SK-N-SH (cell line): ENCODE results near the gene KRTAP27-1. TPM values are rescaled to one million over a fixed set of nuclear protein-coding genes. Genes with fewer than 3 reads are reported as not detected.

Source experiments
- CTCF ChIA-PET: fragments of 300-600, 350-600 bp; formaldehyde crosslinking; extraction: SDS; loops from one replicate; lab custom pipeline; 2021; lab: Yijun Ruan, JAX
- POLR2A ChIA-PET: fragments of 350-600 bp; sonication (Branson Sonifier 250); formaldehyde crosslinking; extraction: SDS; loops from one replicate; lab custom pipeline; 2020; ENCODE audit warnings: antibody characterized with exemption, inconsistent platforms; lab: Yijun Ruan, JAX
- DNase-seq: peaks from one replicate; pipeline ENCODE4 v3.0.0; 2012
- H2AFZ ChIP-seq: fragments of 200-600 bp; sonication (generic); 2 replicates; pipeline ENCODE4 v1.8.1; 2016; ENCODE audit warnings: antibody characterized with exemption, mild to moderate bottlenecking, low read depth
- H3F3A ChIP-seq: fragments of 200-600 bp; sonication (generic); replicated peaks from 2 replicates; pipeline ENCODE3; 2016; ENCODE audit warnings: antibody characterized with exemption, mild to moderate bottlenecking; ENCODE audit not compliant: insufficient read depth
- H3K27ac ChIP-seq, 2 experiments: fragments of 200-500 bp in 1 of 2; fragments of 200-600 bp in 1 of 2; sonication (Bioruptor generic) in 1 of 2; sonication (generic), shearing (Covaris generic) in 1 of 2; 2 replicates each; pipeline versions ENCODE4 v1.5.1 to v1.6.1; 2014 to 2016; ENCODE audit warnings: low read depth in 2 of 2, inconsistent platforms in 1 of 2, low read length in 1 of 2, mild to moderate bottlenecking in 1 of 2, mixed read lengths in 1 of 2
- H3K27me3 ChIP-seq: fragments of 200-600 bp; sonication (generic), shearing (Covaris generic); 2 replicates; pipeline ENCODE4 v1.6.1; 2016; ENCODE audit warnings: mixed run types; ENCODE audit not compliant: insufficient read depth
- H3K36me3 ChIP-seq, 2 experiments: fragments of 200-500 bp in 1 of 2; fragments of 200-600 bp in 1 of 2; sonication (Bioruptor generic) in 1 of 2; sonication (generic) in 1 of 2; replicated peaks in 1 of 2; 2 replicates each; pipeline versions ENCODE3 to v1.5.1; 2014 to 2016; ENCODE audit warnings: low read length in 1 of 2, mild to moderate bottlenecking in 1 of 2; ENCODE audit not compliant: insufficient read depth in 2 of 2, control insufficient read depth in 1 of 2
- H3K4me1 ChIP-seq, 2 experiments: fragments of 200-500 bp in 1 of 2; fragments of 200-600 bp in 1 of 2; sonication (Bioruptor generic) in 1 of 2; sonication (generic), shearing (Covaris generic) in 1 of 2; 2 replicates each; pipeline versions ENCODE4 v1.5.1 to v1.6.1; 2014 to 2016; ENCODE audit warnings: low read depth in 1 of 2, low read length in 1 of 2, mixed run types in 1 of 2; ENCODE audit not compliant: insufficient read depth in 2 of 2, control insufficient read depth in 1 of 2
- H3K4me2 ChIP-seq: fragments of 200-600 bp; sonication (generic), shearing (Covaris generic); 2 replicates; pipeline ENCODE4 v1.6.1; 2017; ENCODE audit warnings: mixed run types
- H3K4me3 ChIP-seq, 2 experiments: fragments of 200-500 bp in 1 of 2; fragments of 200-600 bp in 1 of 2; sonication (Bioruptor generic) in 1 of 2; sonication (generic), shearing (Covaris generic) in 1 of 2; 2 replicates each; pipeline versions ENCODE4 v1.5.1 to v1.8.1; 2014 to 2016; ENCODE audit warnings: low read depth in 2 of 2, inconsistent platforms in 1 of 2, low read length in 1 of 2, mild to moderate bottlenecking in 1 of 2, mixed read lengths in 1 of 2, moderate library complexity in 1 of 2
- H3K79me2 ChIP-seq: fragments of 200-600 bp; sonication (generic); 2 replicates; pipeline ENCODE4 v1.8.1; 2017; ENCODE audit warnings: mild to moderate bottlenecking; ENCODE audit not compliant: insufficient read depth
- H3K9ac ChIP-seq: fragments of 200-600 bp; sonication (generic); 2 replicates; pipeline ENCODE4 v1.6.1; 2017; ENCODE audit warnings: mixed run types
- H3K9me2 ChIP-seq: fragments of 200-600 bp; sonication (generic); 2 replicates; pipeline ENCODE4 v1.6.1; 2017; ENCODE audit warnings: mixed run types
- H3K9me3 ChIP-seq: fragments of 200-600 bp; sonication (generic); 2 replicates; pipeline ENCODE4 v1.6.1; 2017; ENCODE audit warnings: mixed run types, mild to moderate bottlenecking, moderate library complexity
- H4K20me1 ChIP-seq: fragments of 200-600 bp; sonication (generic); 2 replicates; pipeline ENCODE4 v1.6.1; 2017; ENCODE audit warnings: mild to moderate bottlenecking, mixed run types; ENCODE audit not compliant: insufficient read depth
- EP300 ChIP-seq, 2 experiments: IDR thresholded peaks; 2 replicates each; pipeline versions ENCODE4 v1.4.0 to v1.6.1; 2012; ENCODE audit warnings: borderline replicate concordance in 1 of 2, low read depth in 1 of 2, low read length in 1 of 2
- FOSL2 ChIP-seq: IDR thresholded peaks from 2 replicates; pipeline ENCODE4 v1.4.0; 2012; ENCODE audit warnings: low read depth, mild to moderate bottlenecking, moderate library complexity, borderline replicate concordance
- GABPA ChIP-seq: IDR thresholded peaks from 2 replicates; pipeline ENCODE4 v1.4.0; 2012; ENCODE audit warnings: low read depth, mild to moderate bottlenecking
- JUND ChIP-seq: IDR thresholded peaks from 2 replicates; pipeline ENCODE4 v1.4.0; 2012
- MEF2A ChIP-seq: IDR thresholded peaks from 2 replicates; pipeline ENCODE4 v1.4.0; 2012; ENCODE audit warnings: low read depth, borderline replicate concordance
- NFIC ChIP-seq: IDR thresholded peaks from 2 replicates; pipeline ENCODE4 v1.4.0; 2012; ENCODE audit warnings: borderline replicate concordance
- NRF1 ChIP-seq: IDR thresholded peaks from 2 replicates; pipeline ENCODE4 v1.6.1; 2012; ENCODE audit warnings: low read depth, mild to moderate bottlenecking, low read length
- PBX3 ChIP-seq: IDR thresholded peaks from 2 replicates; pipeline ENCODE4; 2012
- POLR2AphosphoS5 ChIP-seq: IDR thresholded peaks from 2 replicates; pipeline ENCODE4 v1.6.1; 2012; ENCODE audit warnings: low read depth, low read length
- RCOR1 ChIP-seq: fragments of 150-350 bp; IDR thresholded peaks from 2 replicates; pipeline ENCODE4 v1.6.1; 2017; ENCODE audit warnings: antibody characterized with exemption, low read length
- RFX5 ChIP-seq: IDR thresholded peaks from 2 replicates; pipeline ENCODE4 v1.6.1; 2012; ENCODE audit warnings: mild to moderate bottlenecking, improper control_type of control experiment, low read length
- RXRA ChIP-seq: IDR thresholded peaks from 2 replicates; pipeline ENCODE4 v1.4.0; 2012; ENCODE audit warnings: low read depth, mild to moderate bottlenecking, borderline replicate concordance
- SIN3A ChIP-seq: IDR thresholded peaks from 2 replicates; pipeline ENCODE4 v1.6.1; 2012; ENCODE audit warnings: low read depth, mild to moderate bottlenecking, low read length, moderate library complexity, borderline replicate concordance
- SMC3 ChIP-seq: IDR thresholded peaks from 2 replicates; pipeline ENCODE4 v1.6.1; 2012; ENCODE audit warnings: low read depth, low read length, improper control_type of control experiment
- TCF12 ChIP-seq: IDR thresholded peaks from 2 replicates; pipeline ENCODE4 v1.4.0; 2012
- TEAD4 ChIP-seq: IDR thresholded peaks from 2 replicates; pipeline ENCODE4 v1.4.0; 2012; ENCODE audit warnings: mild to moderate bottlenecking, borderline replicate concordance; ENCODE audit not compliant: insufficient read depth
- YY1 ChIP-seq: IDR thresholded peaks from 2 replicates; pipeline ENCODE4 v1.4.0; 2012; ENCODE audit warnings: low read depth, mild to moderate bottlenecking
- ZBTB33 ChIP-seq: IDR thresholded peaks from 2 replicates; pipeline ENCODE4 v1.4.0; 2012; ENCODE audit warnings: low read depth, borderline replicate concordance
- WGBS: methylation state at CpG from one replicate; pipeline ENCODE4 v1.1.6; 2017; ENCODE audit warnings: low lambda C conversion rate; 5-methylcytosine and 5-hydroxymethylcytosine counted together
- polyA plus RNA-seq, 3 experiments: library from polyadenylated mRNA; depleted of rRNA; stranded (reverse); fragments of >200 nt; gene quantifications; 2 replicates each; pipeline ENCODE4 v1.2.3, GENCODE V29; 2012
- TF ChIP-seq, protein P1 (sequence below): IDR thresholded peaks from 2 replicates; pipeline ENCODE4 v1.4.0; 2012; ENCODE audit warnings: low read depth

KRTAP27-1 gene
- polyA plus RNA-seq, 1 of the 3 experiments (the other 2 are of a cell fraction): not detected

DNA sequence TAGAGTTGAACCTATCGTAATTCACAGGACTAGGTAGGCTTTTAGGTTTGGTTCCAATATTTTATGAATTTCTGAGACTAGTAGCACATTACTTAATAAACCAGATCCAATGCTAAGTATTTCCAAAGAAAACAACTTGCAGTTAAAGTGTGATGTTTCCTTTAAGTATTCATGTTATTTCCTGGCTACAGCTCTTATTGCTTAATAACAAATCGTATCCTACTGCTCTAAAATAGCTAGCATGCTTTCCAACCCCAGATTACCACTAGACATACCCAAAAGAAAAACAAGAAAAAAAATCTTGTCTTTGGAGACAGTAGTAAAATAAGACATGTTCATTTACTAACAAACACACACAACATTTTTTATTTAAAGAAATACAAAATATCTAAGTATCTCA lies 898 bp downstream of the KRTAP27-1 start (continued):
- TF ChIP-seq RFX5: no peak
- no peak for TF ChIP-seq TCF12
- TF ChIP-seq POLR2AphosphoS5: no peak
- TF ChIP-seq EP300 (IDR thresholded peaks at IDR 0.05; ENCODE audit: borderline replicate concordance in 1 of 2, low read depth in 1 of 2, low read length in 1 of 2): no peak
- no peak for TF ChIP-seq MEF2A
- TF ChIP-seq PBX3: no peak
- TF ChIP-seq JUND: no peak
- TF ChIP-seq RCOR1: no peak

DNA sequence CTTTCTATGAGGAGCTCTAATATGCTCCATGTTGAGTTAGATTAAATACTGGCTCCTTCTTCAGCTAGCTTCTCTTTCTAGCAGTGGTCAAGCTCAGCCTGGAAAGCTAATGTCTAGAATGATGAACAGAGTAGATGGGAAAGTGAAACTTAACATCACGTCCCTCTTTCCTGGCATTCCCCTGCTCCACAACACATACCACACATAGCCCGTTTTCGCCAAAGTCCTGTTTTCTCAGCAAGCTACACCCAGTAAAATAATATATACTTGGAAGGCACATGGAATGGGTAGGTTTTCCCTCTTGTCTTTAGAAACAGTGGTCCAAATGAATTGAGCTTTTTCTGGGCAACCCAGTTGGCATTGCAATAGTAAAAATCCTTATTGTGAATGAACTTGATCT lies 3.8 kb downstream of the KRTAP27-1 start:
- Histone ChIP-seq H3K4me1 (no peaks in the 10 kb centered on the region), H3K9me3 (no peaks in the 10 kb centered on the region), H3K4me2 (no peak overlapping the region), H2AFZ (no peak overlapping the region), H3F3A (no peaks in the 10 kb centered on the region), H3K4me3 (no peak overlapping the region), H3K27ac (no peak overlapping the region), H3K27me3 (no peaks in the 10 kb centered on the region), H4K20me1 (no peaks in the 10 kb centered on the region), H3K36me3 (no peaks in the 10 kb centered on the region), H3K9ac (no peak overlapping the region), H3K79me2 (no peaks in the 10 kb centered on the region), H3K9me2 (no peaks in the 10 kb centered on the region)
- ChIA-PET POLR2A (no interaction called here), CTCF (interaction anchor here (0.7 kb wide), 1 partner anchor 65 kb away, joined by 3 read pairs; no protein-coding TSS in a partner anchor)
- 4% methylated on average over 3 of the region's 3 CpGs for WGBS
- DNase-seq: no peak
- TF ChIP-seq JUND (no peak), TCF12 (no peak), SMC3 (no peak), SIN3A (no peak), POLR2AphosphoS5 (no peak), ZBTB33 (no peak), EP300 (IDR thresholded peaks at IDR 0.05; ENCODE audit: borderline replicate concordance in 1 of 2, low read depth in 1 of 2, low read length in 1 of 2) (no peak), RXRA (no peak), YY1 (no peak), NFIC (no peak), GABPA (no peak), FOSL2 (no peak), TEAD4 (no peak), NRF1 (no peak)
- TF ChIP-seq, protein P1, sequence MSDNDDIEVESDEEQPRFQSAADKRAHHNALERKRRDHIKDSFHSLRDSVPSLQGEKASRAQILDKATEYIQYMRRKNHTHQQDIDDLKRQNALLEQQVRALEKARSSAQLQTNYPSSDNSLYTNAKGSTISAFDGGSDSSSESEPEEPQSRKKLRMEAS: no peak
